ENCODE results near the gene SMYD3. TPM values are rescaled to one million over a fixed set of nuclear protein-coding genes. Genes with fewer than 3 reads are reported as not detected.

SMYD3 gene
- total and polyA plus RNA-seq, 2 donors (not counting 3 experiments of a cell fraction or from before 2014, with no cell fraction given), result 16.0 to 32.1 TPM

DNA sequence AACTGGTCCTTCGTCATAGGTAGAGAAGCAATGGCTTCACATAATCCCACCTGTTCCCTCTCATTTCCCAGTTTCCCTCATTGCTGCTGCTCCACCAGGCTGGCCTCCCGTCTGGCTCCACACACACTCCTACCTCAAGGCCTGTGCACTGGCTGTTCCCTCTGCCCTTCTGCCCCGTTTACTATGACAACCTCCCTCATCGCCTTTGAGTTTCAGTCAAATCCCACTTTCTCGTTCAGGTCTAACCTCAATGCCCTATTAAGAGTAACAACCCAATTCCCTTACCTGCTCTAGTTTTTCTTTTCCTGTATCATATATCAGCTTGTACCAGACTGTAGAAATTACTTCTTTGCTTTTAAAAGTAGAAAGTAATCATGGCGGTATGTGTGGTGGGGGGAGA is 589.7 kb downstream of the SMYD3 start:
- no TSS peak for BruUV-seq (replicated peaks)
- dilution Hi-C loops (cut with MboI; ENCODE audit: extremely low pct_ligation_motif_present, low sequenced_read_pairs) (no loop called here), intact Hi-C loops (cut with micrococcal nuclease) (no loop called here)
- Histone ChIP-seq H3K36me3 (ENCODE audit: control insufficient read depth in 2 of 2, extremely low read depth in 1 of 2, insufficient read depth in 2 of 2, low read length in 2 of 2) (no peaks in the 10 kb centered on the region), H3K9ac (replicated peaks; ENCODE audit: extremely low read depth, insufficient read depth, low read length) (no peak overlapping the region), H3K27me3 (ENCODE audit: control insufficient read depth in 2 of 2, insufficient read depth in 2 of 2, low read length in 2 of 2) (no peaks in the 10 kb centered on the region), H3K4me1 (ENCODE audit: control insufficient read depth, extremely low read depth, insufficient read depth, low read length) (no peaks in the 10 kb centered on the region), H3K4me3 (replicated peaks in 1 of 3; ENCODE audit: insufficient read depth in 1 of 3, low read depth in 1 of 3, low read length in 3 of 3) (no peak overlapping the region), H4K20me1 (replicated peaks; ENCODE audit: control insufficient read depth, extremely low read depth, insufficient read depth, low read length) (no peaks in the 10 kb centered on the region), H3K79me2 (ENCODE audit: control insufficient read depth, insufficient read depth, low read length) (no peaks in the 10 kb centered on the region), H3K27ac (ENCODE audit: insufficient read depth, low read depth, low read length) (no peak overlapping the region), H3K9me3 (replicated peaks; ENCODE audit: control insufficient read depth, insufficient read depth, low read length) (no peaks in the 10 kb centered on the region), H2AFZ (ENCODE audit: low read depth, low read length) (no peak overlapping the region), H3K4me2 (ENCODE audit: insufficient read depth, low read length) (no peak overlapping the region), H3K9me1 (replicated peaks; ENCODE audit: control insufficient read depth, extremely low read depth, insufficient read depth, low read length) (no peaks in the 10 kb centered on the region)
- POLR2A ChIA-PET, result no interaction called here
- no peak for DNase-seq (ENCODE audit: low read depth, low spot score)
- no peak for FAIRE-seq
- CTCF ChIA-PET, result no interaction called here
- TF ChIP-seq, protein P1, sequence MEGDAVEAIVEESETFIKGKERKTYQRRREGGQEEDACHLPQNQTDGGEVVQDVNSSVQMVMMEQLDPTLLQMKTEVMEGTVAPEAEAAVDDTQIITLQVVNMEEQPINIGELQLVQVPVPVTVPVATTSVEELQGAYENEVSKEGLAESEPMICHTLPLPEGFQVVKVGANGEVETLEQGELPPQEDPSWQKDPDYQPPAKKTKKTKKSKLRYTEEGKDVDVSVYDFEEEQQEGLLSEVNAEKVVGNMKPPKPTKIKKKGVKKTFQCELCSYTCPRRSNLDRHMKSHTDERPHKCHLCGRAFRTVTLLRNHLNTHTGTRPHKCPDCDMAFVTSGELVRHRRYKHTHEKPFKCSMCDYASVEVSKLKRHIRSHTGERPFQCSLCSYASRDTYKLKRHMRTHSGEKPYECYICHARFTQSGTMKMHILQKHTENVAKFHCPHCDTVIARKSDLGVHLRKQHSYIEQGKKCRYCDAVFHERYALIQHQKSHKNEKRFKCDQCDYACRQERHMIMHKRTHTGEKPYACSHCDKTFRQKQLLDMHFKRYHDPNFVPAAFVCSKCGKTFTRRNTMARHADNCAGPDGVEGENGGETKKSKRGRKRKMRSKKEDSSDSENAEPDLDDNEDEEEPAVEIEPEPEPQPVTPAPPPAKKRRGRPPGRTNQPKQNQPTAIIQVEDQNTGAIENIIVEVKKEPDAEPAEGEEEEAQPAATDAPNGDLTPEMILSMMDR (IDR thresholded peaks at IDR 0.05; ENCODE audit: extremely low read depth in 1 of 2, insufficient read depth in 1 of 2, low read depth in 1 of 2, low read length in 2 of 2), result no peak
- no peak for TF ChIP-seq GATA2 (IDR thresholded peaks at IDR 0.05; ENCODE audit: insufficient read depth, insufficient read length, low read depth, low read length)
- no peak for TF ChIP-seq POLR2A (IDR thresholded peaks at IDR 0.05; ENCODE audit: low read depth, low read length)
- no peak for TF ChIP-seq JUN (IDR thresholded peaks at IDR 0.05; ENCODE audit: borderline replicate concordance, insufficient read depth, insufficient read length, low read depth)
- TF ChIP-seq EZH2 (IDR thresholded peaks at IDR 0.05; ENCODE audit: borderline replicate concordance, low read depth, low read length, severe bottlenecking), result no peak
- no peak for TF ChIP-seq MYC (IDR thresholded peaks at IDR 0.05; ENCODE audit: low read depth, low read length)
- TF ChIP-seq, protein P2, sequence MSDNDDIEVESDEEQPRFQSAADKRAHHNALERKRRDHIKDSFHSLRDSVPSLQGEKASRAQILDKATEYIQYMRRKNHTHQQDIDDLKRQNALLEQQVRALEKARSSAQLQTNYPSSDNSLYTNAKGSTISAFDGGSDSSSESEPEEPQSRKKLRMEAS (IDR thresholded peaks at IDR 0.05; ENCODE audit: insufficient read depth, insufficient read length), result no peak
- TF ChIP-seq POLR2AphosphoS5 (IDR thresholded peaks at IDR 0.05; ENCODE audit: insufficient read depth, low read depth, low read length), result no peak
- TF ChIP-seq FOS (IDR thresholded peaks at IDR 0.05; ENCODE audit: borderline replicate concordance, insufficient read depth, low read length), result no peak
